Loucy (cell line): ENCODE measurements around the gene AMPD3.

Source experiments
- H2AFZ ChIP-seq: fragments of 200-600 bp; sonication (generic); 2 replicates; pipeline ENCODE4 v1.6.0; 2016; ENCODE audit warnings: antibody characterized with exemption, mild to moderate bottlenecking, low read length, moderate library complexity
- H3F3A ChIP-seq: fragments of 200-600 bp; 2 replicates; pipeline ENCODE4 v1.6.0; 2016; ENCODE audit warnings: antibody characterized with exemption, low read depth, mild to moderate bottlenecking
- H3K27me3 ChIP-seq: fragments of 200-600 bp; sonication (generic); 2 replicates; pipeline ENCODE4 v1.6.1; 2014; ENCODE audit warnings: low read length, mild to moderate bottlenecking; ENCODE audit not compliant: insufficient read depth, poor library complexity, severe bottlenecking
- H3K36me3 ChIP-seq: fragments of 200-600 bp; sonication (generic); 2 replicates; pipeline ENCODE4 v1.6.1; 2016; ENCODE audit warnings: low read length; ENCODE audit not compliant: insufficient read depth
- H3K4me1 ChIP-seq: fragments of 200-600 bp; sonication (generic); 2 replicates; pipeline ENCODE4 v1.5.1; 2014; ENCODE audit warnings: low read length, mild to moderate bottlenecking; ENCODE audit not compliant: insufficient read depth, poor library complexity, severe bottlenecking
- H3K4me2 ChIP-seq: fragments of 200-600 bp; sonication (generic); 2 replicates; pipeline ENCODE4 v1.6.0; 2014; ENCODE audit warnings: antibody characterized with exemption, low read length, low read depth, mild to moderate bottlenecking; ENCODE audit not compliant: poor library complexity, severe bottlenecking
- H3K4me3 ChIP-seq: fragments of 200-600 bp; sonication (generic); 2 replicates; pipeline ENCODE4 v1.5.1; 2014; ENCODE audit warnings: low read length, mild to moderate bottlenecking, mixed read lengths; ENCODE audit not compliant: poor library complexity, severe bottlenecking
- H3K79me2 ChIP-seq: fragments of 200-600 bp; sonication (generic); 2 replicates; pipeline ENCODE4 v1.6.1; 2014; ENCODE audit warnings: low read length; ENCODE audit not compliant: insufficient read depth
- H3K9ac ChIP-seq: fragments of 200-600 bp; sonication (generic); 2 replicates; pipeline ENCODE4 v1.6.0; 2014; ENCODE audit warnings: mild to moderate bottlenecking, low read depth, low read length, moderate library complexity; ENCODE audit not compliant: poor library complexity, severe bottlenecking
- H3K9me2 ChIP-seq: fragments of 200-600 bp; sonication (generic); replicated peaks from 2 replicates; pipeline ENCODE4 v1.6.1; 2016; ENCODE audit warnings: low read depth, low read length, mixed read lengths
- H3K9me3 ChIP-seq: fragments of 200-600 bp; sonication (generic); 2 replicates; pipeline ENCODE4 v1.6.1; 2014; ENCODE audit warnings: mild to moderate bottlenecking, antibody characterized with exemption, low read length, low read depth; ENCODE audit not compliant: insufficient read depth
- H4K20me1 ChIP-seq: fragments of 200-600 bp; sonication (generic); 2 replicates; pipeline ENCODE4 v1.6.0; 2014; ENCODE audit warnings: antibody characterized with exemption, low read length, mild to moderate bottlenecking; ENCODE audit not compliant: insufficient read depth, poor library complexity, severe bottlenecking
- EZH2phosphoT487 ChIP-seq: fragments of 200-600 bp; IDR thresholded peaks from 2 replicates; pipeline ENCODE4 v1.6.1; 2018; ENCODE audit warnings: antibody characterized with exemption, mild to moderate bottlenecking, moderate library complexity, borderline replicate concordance
- TF ChIP-seq, protein P1 (sequence below): fragments of 200-600 bp; sonication (generic); conservative IDR thresholded peaks from 2 replicates; pipeline ENCODE4 v1.5.1; 2014; ENCODE audit warnings: mild to moderate bottlenecking, antibody characterized with exemption, low read length

AMPD3 gene

DNA sequence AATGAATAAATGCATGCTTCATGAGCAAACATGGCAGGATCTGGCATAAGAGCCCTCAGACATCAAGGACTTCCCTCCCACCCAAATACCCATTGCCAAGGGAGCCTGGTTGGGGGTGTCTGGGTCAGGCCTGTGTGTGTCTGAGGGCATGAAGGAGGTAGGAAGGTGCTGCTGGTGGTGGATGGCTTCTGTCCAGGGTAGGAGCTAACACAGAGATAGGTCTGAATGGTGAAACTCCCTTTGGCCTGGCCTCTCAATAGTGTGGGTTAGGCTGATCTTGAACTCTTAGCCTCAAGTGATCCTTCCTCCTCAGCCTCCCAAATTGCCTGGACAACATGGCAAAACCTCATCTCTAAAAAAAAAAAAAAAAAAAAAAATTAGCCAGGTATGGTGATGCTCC is 2.8 kb downstream of the AMPD3 start:
- Histone ChIP-seq H3K9ac (peak overlapping the region; percentile 93), H2AFZ (no peak overlapping the region), H3K36me3 (peaks cover 22% of the 10 kb centered on the region), H4K20me1 (peaks cover 54% of the 10 kb centered on the region), H3K4me3 (peak overlapping the region; percentile 94), H3K27me3 (no peaks in the 10 kb centered on the region), H3K9me2 (no peaks in the 10 kb centered on the region), H3K9me3 (no peaks in the 10 kb centered on the region), H3F3A (peaks cover 10% of the 10 kb centered on the region; the same call in 1 of the 2 replicates), H3K79me2 (peaks cover 80% of the 10 kb centered on the region), H3K4me1 (peaks cover 71% of the 10 kb centered on the region), H3K4me2 (peak overlapping the region; percentile 99)
- TF ChIP-seq, protein P1, sequence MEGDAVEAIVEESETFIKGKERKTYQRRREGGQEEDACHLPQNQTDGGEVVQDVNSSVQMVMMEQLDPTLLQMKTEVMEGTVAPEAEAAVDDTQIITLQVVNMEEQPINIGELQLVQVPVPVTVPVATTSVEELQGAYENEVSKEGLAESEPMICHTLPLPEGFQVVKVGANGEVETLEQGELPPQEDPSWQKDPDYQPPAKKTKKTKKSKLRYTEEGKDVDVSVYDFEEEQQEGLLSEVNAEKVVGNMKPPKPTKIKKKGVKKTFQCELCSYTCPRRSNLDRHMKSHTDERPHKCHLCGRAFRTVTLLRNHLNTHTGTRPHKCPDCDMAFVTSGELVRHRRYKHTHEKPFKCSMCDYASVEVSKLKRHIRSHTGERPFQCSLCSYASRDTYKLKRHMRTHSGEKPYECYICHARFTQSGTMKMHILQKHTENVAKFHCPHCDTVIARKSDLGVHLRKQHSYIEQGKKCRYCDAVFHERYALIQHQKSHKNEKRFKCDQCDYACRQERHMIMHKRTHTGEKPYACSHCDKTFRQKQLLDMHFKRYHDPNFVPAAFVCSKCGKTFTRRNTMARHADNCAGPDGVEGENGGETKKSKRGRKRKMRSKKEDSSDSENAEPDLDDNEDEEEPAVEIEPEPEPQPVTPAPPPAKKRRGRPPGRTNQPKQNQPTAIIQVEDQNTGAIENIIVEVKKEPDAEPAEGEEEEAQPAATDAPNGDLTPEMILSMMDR, result no peak
- TF ChIP-seq EZH2phosphoT487, result no peak

DNA sequence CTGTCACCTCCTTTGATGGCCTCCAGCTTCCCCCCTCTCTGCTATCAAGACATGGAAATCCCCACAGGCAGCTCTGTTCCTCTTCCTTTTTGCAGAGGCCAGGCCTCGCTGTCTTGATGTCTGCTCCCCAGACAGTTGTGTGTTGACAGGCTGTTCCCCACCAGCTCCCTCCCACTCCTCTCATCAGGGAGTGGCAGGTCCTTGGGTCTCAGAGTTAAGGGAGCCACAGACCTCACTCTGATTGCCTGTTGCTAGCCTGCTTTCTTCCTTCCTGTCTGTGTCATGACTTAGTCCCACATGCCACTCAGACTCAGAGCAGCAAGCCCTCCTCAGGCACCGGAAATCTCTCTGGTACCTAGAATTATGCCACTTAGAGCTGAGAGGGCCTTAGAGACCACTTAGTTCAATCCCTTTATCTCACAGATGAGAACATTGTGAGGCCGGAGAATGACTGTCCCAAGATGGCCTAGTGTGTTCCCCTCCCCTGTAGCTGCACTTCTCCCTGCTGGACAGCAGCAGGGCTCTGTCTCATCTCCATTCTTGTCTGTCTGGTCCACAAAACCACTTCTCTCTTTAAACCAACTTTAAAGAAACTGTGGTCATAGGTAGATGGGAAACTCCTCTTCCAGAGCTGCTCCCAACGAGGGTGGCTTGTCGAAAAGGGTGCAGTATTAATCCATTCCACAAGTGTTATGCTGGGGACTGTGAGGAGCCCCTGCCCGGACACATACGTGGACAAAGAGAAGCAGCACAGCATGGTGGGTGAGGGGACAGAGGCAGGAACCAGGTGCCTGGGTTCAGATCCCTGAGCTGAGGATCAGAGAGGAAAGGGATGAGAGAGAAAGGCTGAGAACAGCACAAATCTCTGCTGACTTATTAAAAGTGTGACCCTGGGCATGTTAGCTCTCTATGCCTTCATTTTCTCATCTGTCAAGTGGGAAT is 4.2 kb downstream of the AMPD3 start:
- H3K79me2 ChIP-seq, result peaks cover 84% of the 10 kb centered on the region
- peak overlapping the region; percentile 99 for H3K4me2 ChIP-seq
- H3K4me1 ChIP-seq, result peaks cover 78% of the 10 kb centered on the region
- H3K36me3 ChIP-seq, result peaks cover 36% of the 10 kb centered on the region
- no peaks in the 10 kb centered on the region for H3K27me3 ChIP-seq
- H3K4me3 ChIP-seq, result peak overlapping the region; percentile 94
- H4K20me1 ChIP-seq, result peaks cover 66% of the 10 kb centered on the region
- H3K9ac ChIP-seq, result peak overlapping the region; percentile 93
- H2AFZ ChIP-seq, result no peak overlapping the region
- TF ChIP-seq, protein P1, result no peak
- TF ChIP-seq EZH2phosphoT487, result no peak
- no peaks in the 10 kb centered on the region for H3K9me3 ChIP-seq
- peaks cover 10% of the 10 kb centered on the region; the same call in 1 of the 2 replicates for H3F3A ChIP-seq
- H3K9me2 ChIP-seq, result no peaks in the 10 kb centered on the region

DNA sequence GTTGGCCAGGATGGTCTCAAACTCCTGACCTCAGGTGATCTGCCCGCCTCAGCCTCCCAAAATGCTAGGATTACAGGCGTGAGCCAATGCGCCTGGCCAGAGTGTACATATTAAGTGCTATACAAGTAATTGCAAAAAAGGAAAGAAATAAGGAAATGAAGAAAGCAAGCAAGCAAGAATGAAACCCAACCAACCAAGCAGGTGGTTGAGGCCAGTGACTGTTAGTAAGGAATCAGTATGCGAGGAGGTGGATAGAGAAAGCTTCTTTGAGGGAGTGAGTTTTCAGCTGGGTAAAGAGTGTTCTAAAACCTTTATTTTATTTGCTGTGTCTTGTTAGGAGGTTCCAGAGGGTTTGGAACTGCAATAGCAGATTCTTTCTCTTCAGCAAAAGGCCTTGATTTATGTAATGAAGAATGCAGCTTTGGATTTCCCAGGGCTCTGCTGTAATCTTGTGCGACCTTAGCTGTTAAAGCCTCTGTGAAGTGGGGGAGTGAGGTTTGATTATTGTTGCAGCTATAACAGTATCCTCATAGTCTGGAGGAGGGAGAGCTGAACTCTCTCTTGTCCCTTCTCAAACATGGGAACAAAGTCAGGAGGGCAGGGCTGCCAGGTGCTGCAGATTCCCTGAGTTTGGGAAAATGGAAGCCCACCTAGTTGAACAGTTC is 5.7 kb downstream of the AMPD3 start:
- peaks cover 96% of the 10 kb centered on the region for H3K79me2 ChIP-seq
- H2AFZ ChIP-seq, result no peak overlapping the region
- H3K9me2 ChIP-seq, result no peaks in the 10 kb centered on the region
- H3K9me3 ChIP-seq, result no peaks in the 10 kb centered on the region
- TF ChIP-seq, protein P1, result no peak
- no peak for TF ChIP-seq EZH2phosphoT487
- peak overlapping the region; percentile 45 for H3K9ac ChIP-seq
- H3K4me1 ChIP-seq, result peaks cover 66% of the 10 kb centered on the region
- H3K36me3 ChIP-seq, result peaks cover 50% of the 10 kb centered on the region
- H3K27me3 ChIP-seq, result no peaks in the 10 kb centered on the region
- peaks cover 10% of the 10 kb centered on the region; the same call in 1 of the 2 replicates for H3F3A ChIP-seq
- H3K4me2 ChIP-seq, result peak overlapping the region; percentile 70
- H3K4me3 ChIP-seq, result peak overlapping the region; percentile 60
- peaks cover 75% of the 10 kb centered on the region for H4K20me1 ChIP-seq
